IMR-90 (cell line): ENCODE measurements around the gene KCP. TPM values are rescaled to one million over a fixed set of nuclear protein-coding genes. Genes with fewer than 3 reads are reported as not detected.

Source experiments
- ATAC-seq: fragments of 200-7000 bp; cut with Tn5 transposase; 2 replicates; pipeline ENCODE4 v1.9.1; 2020; ENCODE audit warnings: low read depth, mild to moderate bottlenecking, moderate library complexity
- BruUV-seq: library from RNA; stranded (reverse); fragments of 400-500 nt; replicated peaks from 2 replicates; lab custom pipeline; 2021; lab: Mats Ljungman, UMichigan
- CTCF ChIA-PET: fragments of 300-600 bp; formaldehyde crosslinking; extraction: SDS; loops from one replicate; lab custom pipeline; 2021; ENCODE audit warnings: antibody characterized with exemption; lab: Yijun Ruan, JAX
- POLR2A ChIA-PET: fragments of 300-600 bp; sonication (Branson Sonifier 250); formaldehyde crosslinking; loops from one replicate; lab custom pipeline; 2022; ENCODE audit warnings: antibody characterized with exemption; ENCODE audit not compliant: unreplicated experiment; lab: Charles Lee
- DNase-seq: peaks from one replicate; pipeline ENCODE4 v3.0.0; 2013
- H2AFZ ChIP-seq: replicated peaks from 2 replicates; pipeline ENCODE3; 2013; ENCODE audit warnings: low read length, mild to moderate bottlenecking; ENCODE audit not compliant: poor library complexity
- H2AK5ac ChIP-seq: 2 replicates; pipeline ENCODE4 v1.6.1; 2013; ENCODE audit warnings: low read depth, low read length, inconsistent platforms
- H2AK9ac ChIP-seq: replicated peaks from 2 replicates; pipeline ENCODE3; 2013; ENCODE audit warnings: mild to moderate bottlenecking, low read depth, low read length, moderate library complexity; ENCODE audit not compliant: poor library complexity
- H2BK120ac ChIP-seq: 2 replicates; pipeline ENCODE4 v1.6.1; 2013; ENCODE audit warnings: low read depth, low read length, inconsistent platforms
- H2BK15ac ChIP-seq: 3 replicates; pipeline ENCODE4 v1.6.1; 2013; ENCODE audit warnings: low read depth, low read length, inconsistent platforms
- H2BK20ac ChIP-seq: 2 replicates; pipeline ENCODE4 v1.6.1; 2013; ENCODE audit warnings: low read depth, mild to moderate bottlenecking, inconsistent platforms, low read length, moderate library complexity
- H2BK5ac ChIP-seq: 2 replicates; pipeline ENCODE4 v1.6.1; 2013; ENCODE audit warnings: mild to moderate bottlenecking, low read depth, low read length, inconsistent platforms; ENCODE audit not compliant: poor library complexity, severe bottlenecking
- H3K14ac ChIP-seq: replicated peaks from 2 replicates; pipeline ENCODE4 v1.6.1; 2013; ENCODE audit warnings: low read depth, low read length, inconsistent platforms
- H3K18ac ChIP-seq: 2 replicates; pipeline ENCODE4 v1.6.1; 2013; ENCODE audit warnings: low read depth, low read length, control low read depth
- H3K23ac ChIP-seq: 2 replicates; pipeline ENCODE4 v1.6.1; 2013; ENCODE audit warnings: low read depth, low read length, inconsistent platforms
- H3K27ac ChIP-seq: 2 replicates; pipeline ENCODE4 v1.5.1; 2013; ENCODE audit warnings: mild to moderate bottlenecking, control low read depth, low read length; ENCODE audit not compliant: insufficient read depth
- H3K27me3 ChIP-seq: 2 replicates; pipeline ENCODE4 v1.6.1; 2013; ENCODE audit warnings: low read length; ENCODE audit not compliant: control insufficient read depth, insufficient read depth
- H3K36me3 ChIP-seq: 2 replicates; pipeline ENCODE4 v1.6.1; 2013; ENCODE audit warnings: low read length, mixed read lengths; ENCODE audit not compliant: control insufficient read depth, insufficient read depth
- H3K4ac ChIP-seq: 2 replicates; pipeline ENCODE4 v1.6.1; 2013; ENCODE audit warnings: low read depth, low read length, inconsistent platforms
- H3K4me1 ChIP-seq: 2 replicates; pipeline ENCODE4 v1.6.1; 2013; ENCODE audit warnings: low read length, mixed read lengths; ENCODE audit not compliant: control insufficient read depth, insufficient read depth
- H3K4me2 ChIP-seq: 2 replicates; pipeline ENCODE4 v1.6.1; 2013; ENCODE audit warnings: low read depth, mild to moderate bottlenecking, control low read depth, low read length, moderate library complexity
- H3K4me3 ChIP-seq: 2 replicates; pipeline ENCODE4 v1.5.1; 2013; ENCODE audit warnings: low read depth, mild to moderate bottlenecking, control low read depth, low read length, moderate library complexity; ENCODE audit not compliant: insufficient read depth
- H3K56ac ChIP-seq: 2 replicates; pipeline ENCODE4 v1.6.1; 2013; ENCODE audit warnings: low read length, inconsistent platforms; ENCODE audit not compliant: insufficient read depth; ENCODE audit errors: extremely low read depth
- H3K79me1 ChIP-seq, 2 experiments: 2 replicates each; pipeline ENCODE4 v1.6.1; 2013; ENCODE audit warnings: low read length in 2 of 2, inconsistent platforms in 1 of 2, low read depth in 1 of 2
- H3K9ac ChIP-seq: 2 replicates; pipeline ENCODE4 v1.6.1; 2013; ENCODE audit warnings: low read depth, low read length, control low read depth
- H3K9me1 ChIP-seq: 2 replicates; pipeline ENCODE4 v1.6.1; 2013; ENCODE audit warnings: low read length, inconsistent platforms; ENCODE audit not compliant: insufficient read depth
- H3K9me3 ChIP-seq: 2 replicates; pipeline ENCODE4 v1.6.1; 2013; ENCODE audit warnings: low read length; ENCODE audit not compliant: control insufficient read depth, insufficient read depth
- H4K20me1 ChIP-seq: 2 replicates; pipeline ENCODE4 v1.6.1; 2013; ENCODE audit warnings: low read length, inconsistent platforms; ENCODE audit not compliant: insufficient read depth
- H4K5ac ChIP-seq: 2 replicates; pipeline ENCODE4 v1.6.1; 2013; ENCODE audit warnings: mild to moderate bottlenecking, low read depth, low read length, control low read depth
- H4K8ac ChIP-seq, 2 experiments: 2 replicates each; pipeline ENCODE4 v1.6.1; 2013; ENCODE audit warnings: low read depth in 2 of 2, low read length in 2 of 2, control low read depth in 1 of 2, inconsistent platforms in 1 of 2
- H4K91ac ChIP-seq: 2 replicates; pipeline ENCODE4 v1.6.1; 2013; ENCODE audit warnings: low read depth, low read length, inconsistent platforms; ENCODE audit not compliant: insufficient read depth
- BHLHE40 ChIP-seq: fragments of 150-350 bp; IDR thresholded peaks from 2 replicates; pipeline ENCODE4 v1.6.1; 2016; ENCODE audit warnings: mild to moderate bottlenecking, low read depth, low read length
- CEBPB ChIP-seq: IDR thresholded peaks from 2 replicates; pipeline ENCODE4 v1.6.1; 2012; ENCODE audit warnings: low read depth, low read length, improper control_type of control experiment
- CHD1 ChIP-seq: IDR thresholded peaks from 2 replicates; pipeline ENCODE4 v1.6.1; 2012; ENCODE audit warnings: low read depth, low read length, improper control_type of control experiment
- CTCF ChIP-seq: conservative IDR thresholded peaks from 2 replicates; pipeline ENCODE4 v1.5.1; 2012; ENCODE audit warnings: mild to moderate bottlenecking, low read depth, low read length, improper control_type of control experiment
- ELK1 ChIP-seq: fragments of 150-350 bp; IDR thresholded peaks from 2 replicates; pipeline ENCODE4 v1.6.1; 2016; ENCODE audit warnings: low read depth, mild to moderate bottlenecking, low read length, moderate library complexity, borderline replicate concordance
- FOS ChIP-seq: fragments of 150-350 bp; IDR thresholded peaks from 2 replicates; pipeline ENCODE4 v1.6.1; 2016; ENCODE audit warnings: low read depth, low read length
- MAFK ChIP-seq: IDR thresholded peaks from 2 replicates; pipeline ENCODE4 v1.6.1; 2012; ENCODE audit warnings: low read depth, low read length, improper control_type of control experiment
- MAZ ChIP-seq: IDR thresholded peaks from 2 replicates; pipeline ENCODE4 v1.6.1; 2012; ENCODE audit warnings: low read depth, mild to moderate bottlenecking, low read length, improper control_type of control experiment, moderate library complexity, borderline replicate concordance
- MXI1 ChIP-seq: IDR thresholded peaks from 2 replicates; pipeline ENCODE4 v1.6.1; 2012; ENCODE audit warnings: low read depth, mild to moderate bottlenecking, low read length, moderate library complexity, borderline replicate concordance
- NFE2L2 ChIP-seq: fragments of 150-350 bp; IDR thresholded peaks from 2 replicates; pipeline ENCODE4 v1.6.1; 2016; ENCODE audit warnings: low read depth, mild to moderate bottlenecking, low read length
- RAD21 ChIP-seq: IDR thresholded peaks from 2 replicates; pipeline ENCODE4 v1.6.1; 2012; ENCODE audit warnings: low read length, improper control_type of control experiment
- RCOR1 ChIP-seq: IDR thresholded peaks from 2 replicates; pipeline ENCODE4 v1.6.1; 2012; ENCODE audit warnings: mild to moderate bottlenecking, low read length, improper control_type of control experiment; ENCODE audit not compliant: insufficient replicate concordance
- RFX5 ChIP-seq: IDR thresholded peaks from 2 replicates; pipeline ENCODE4 v1.8.0; 2012; ENCODE audit warnings: low read depth, mild to moderate bottlenecking, low read length, moderate library complexity
- SMC3 ChIP-seq: fragments of 150-350 bp; IDR thresholded peaks from 2 replicates; pipeline ENCODE4 v1.6.1; 2016; ENCODE audit warnings: low read depth, mild to moderate bottlenecking, antibody characterized with exemption, low read length, moderate library complexity
- USF2 ChIP-seq: fragments of 150-350 bp; IDR thresholded peaks from 2 replicates; pipeline ENCODE4 v1.6.1; 2017; ENCODE audit warnings: mild to moderate bottlenecking, antibody characterized with exemption, low read length, low read depth
- WGBS, 2 experiments: methylation state at CpG; one replicate each; pipeline versions ENCODE4 v1.1.5 to v1.1.7; 2013; ENCODE audit warnings: missing lambda C conversion rate in 2 of 2; ENCODE audit not compliant: insufficient read length in 1 of 2; ENCODE audit errors: extremely low coverage in 2 of 2; 5-methylcytosine and 5-hydroxymethylcytosine counted together
- dilution Hi-C: fragments of 300-500 bp; cut with HindIII; formaldehyde crosslinking; loops from one replicate; pipeline ENCODE4 v1.14.3; 2018; ENCODE audit warnings: low sequenced_read_pairs; ENCODE audit not compliant: unreplicated experiment
- in situ Hi-C: fragments of 300-500 bp; cut with MboI; formaldehyde crosslinking; loops from 3 replicates; pipeline ENCODE4 v1.14.3; 2019; ENCODE audit warnings: low sequenced_read_pairs, inconsistent platforms, mixed read lengths
- intact Hi-C: fragments of 100-400 bp; cut with micrococcal nuclease; formaldehyde crosslinking; loops from 2 replicates; pipeline ENCODE4 v1.10.0; 2022
- polyA plus RNA-seq, 3 experiments: library from polyadenylated mRNA; depleted of rRNA; stranded (reverse); fragments of >200 nt; gene quantifications; 2 replicates each; pipeline ENCODE4 v1.2.3, GENCODE V29; 2012; ENCODE audit warnings: low replicate concordance in 1 of 3
- total RNA-seq: library from RNA; depleted of rRNA; stranded (reverse); fragments of >200 nt; gene quantifications from 2 replicates; pipeline ENCODE4 v1.2.3, GENCODE V29; 2012

Gene KCP
- total and polyA plus RNA-seq, 2 of the 4 experiments (the other 2 are of a cell fraction): 0.03 TPM; not detected in 1

GRCh38 chr7:128931190-128931798 lies 20.8 kb upstream of the KCP start:
- Histone ChIP-seq H3K27me3 (peaks cover 69% of the 10 kb centered on the region), H3K4me1 (no peaks in the 10 kb centered on the region), H4K8ac (no peak overlapping the region), H3K4me2 (no peak overlapping the region), H4K20me1 (no peaks in the 10 kb centered on the region), H3K9me3 (no peaks in the 10 kb centered on the region), H3K4ac (no peak overlapping the region), H2BK20ac (no peak overlapping the region), H3K27ac (no peak overlapping the region), H3K18ac (no peak overlapping the region), H3K9me1 (no peaks in the 10 kb centered on the region), H2BK15ac (no peak overlapping the region), H3K56ac (no peak overlapping the region), H2AK5ac (no peak overlapping the region), H3K14ac (no peak overlapping the region), H4K5ac (no peak overlapping the region), H3K4me3 (no peak overlapping the region), H3K23ac (no peak overlapping the region), H3K36me3 (no peaks in the 10 kb centered on the region), H2AK9ac (no peak overlapping the region), H3K9ac (no peak overlapping the region), H2BK5ac (no peak overlapping the region), H3K79me1 (no peaks in the 10 kb centered on the region), H2BK120ac (no peak overlapping the region), H2AFZ (no peak overlapping the region), H4K91ac (no peak overlapping the region)
- DNase-seq: no peak
- BruUV-seq: no TSS peak
- in situ Hi-C loops: no loop called here
- no peak for ATAC-seq
- ChIA-PET POLR2A (no interaction called here), CTCF (no interaction called here)
- TF ChIP-seq FOS (no peak), USF2 (no peak), RAD21 (no peak), RCOR1 (no peak), ELK1 (no peak), SMC3 (no peak), NFE2L2 (no peak), BHLHE40 (no peak), CTCF (no peak), RFX5 (no peak), CEBPB (no peak), MAFK (no peak), CHD1 (no peak), MAZ (no peak), MXI1 (no peak)
- intact Hi-C loops: no loop called here
- WGBS, 2 experiments: 90% methylated on average over 8 of the region's 18 CpGs; no CpG with 5 or more reads in 1 of the 2 experiments
- dilution Hi-C loops: no loop called here
